ENCODE data around the gene MGAT4B.

The MGAT4B gene

GRCh38 chr5:179812135-179812825, 5.6 kb upstream of the MGAT4B start:
- H3K27me3 Mint-ChIP-seq (ENCODE audit: low read depth), result no peaks in the 10 kb centered on the region
- H3K4me3 Mint-ChIP-seq, result no peak overlapping the region
- no peak for TF ChIP-seq CTCF (IDR thresholded peaks at IDR 0.05; ENCODE audit: unreplicated experiment in 3 of 3)
- H3K9me3 Mint-ChIP-seq, result no peaks in the 10 kb centered on the region
- no peak overlapping the region for H3K27ac Mint-ChIP-seq
- peaks cover 26% of the 10 kb centered on the region for H3K36me3 Mint-ChIP-seq (ENCODE audit: low read depth)
- H3K4me1 Mint-ChIP-seq, result no peaks in the 10 kb centered on the region

DNA sequence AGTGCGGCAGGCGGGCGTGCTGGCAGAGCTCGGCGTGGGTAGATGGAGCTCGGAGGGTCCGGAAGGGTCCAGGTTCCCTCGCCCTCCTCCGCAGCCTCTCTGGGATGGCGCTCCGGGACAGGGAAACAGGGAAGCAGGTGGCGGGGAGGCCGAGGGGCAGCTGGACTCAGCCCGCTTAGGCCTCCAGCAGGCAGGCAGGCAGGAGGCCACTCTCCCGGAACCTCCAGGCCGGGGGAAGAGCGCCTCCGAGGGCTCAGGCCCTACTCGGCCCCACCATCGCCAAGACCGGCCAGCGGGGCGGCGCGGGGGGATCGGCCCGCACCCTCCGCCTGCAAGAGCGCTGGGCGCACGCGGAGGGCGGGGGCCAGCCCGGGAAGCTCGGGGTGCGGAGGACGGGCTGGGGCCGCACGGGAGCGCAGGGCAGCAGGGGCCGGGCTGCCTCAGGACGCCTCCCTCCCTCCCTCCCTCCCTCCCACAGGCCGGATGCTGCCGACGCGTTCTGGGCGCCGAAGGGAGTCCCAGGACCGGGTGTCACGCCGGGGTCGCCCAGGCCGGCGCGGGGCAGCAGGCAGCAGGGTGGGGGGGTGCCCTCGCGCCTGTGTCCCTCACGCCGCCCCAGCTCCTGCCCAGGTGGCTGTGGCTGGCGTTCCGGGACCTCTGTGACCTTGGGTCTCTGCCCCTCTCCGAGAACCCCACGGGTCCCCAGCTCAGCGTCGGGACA, 977 bp downstream of the MGAT4B start:
- Mint-ChIP-seq H3K27me3 (ENCODE audit: low read depth) (no peaks in the 10 kb centered on the region), H3K36me3 (ENCODE audit: low read depth) (peaks cover 8% of the 10 kb centered on the region), H3K4me1 (peaks cover 13% of the 10 kb centered on the region), H3K9me3 (no peaks in the 10 kb centered on the region), H3K27ac (peak overlapping the region in 1 of 3 experiments; percentile 78), H3K4me3 (peak overlapping the region; percentile 85 to 87 (median 85))
- no peak for TF ChIP-seq CTCF (IDR thresholded peaks at IDR 0.05; ENCODE audit: unreplicated experiment in 3 of 3)

GRCh38 chr5:179805070-179805528, 1.6 kb downstream of the MGAT4B start:
- Mint-ChIP-seq H3K4me1 (peaks cover 13% of the 10 kb centered on the region), H3K36me3 (ENCODE audit: low read depth) (peaks cover 8% of the 10 kb centered on the region), H3K9me3 (no peaks in the 10 kb centered on the region), H3K27ac (peak overlapping the region in 2 of 3 experiments; percentile 33 to 78), H3K4me3 (peak overlapping the region; percentile 85 to 87 (median 85)), H3K27me3 (ENCODE audit: low read depth) (no peaks in the 10 kb centered on the region)
- TF ChIP-seq CTCF (IDR thresholded peaks at IDR 0.05; ENCODE audit: unreplicated experiment in 3 of 3), result no peak

DNA sequence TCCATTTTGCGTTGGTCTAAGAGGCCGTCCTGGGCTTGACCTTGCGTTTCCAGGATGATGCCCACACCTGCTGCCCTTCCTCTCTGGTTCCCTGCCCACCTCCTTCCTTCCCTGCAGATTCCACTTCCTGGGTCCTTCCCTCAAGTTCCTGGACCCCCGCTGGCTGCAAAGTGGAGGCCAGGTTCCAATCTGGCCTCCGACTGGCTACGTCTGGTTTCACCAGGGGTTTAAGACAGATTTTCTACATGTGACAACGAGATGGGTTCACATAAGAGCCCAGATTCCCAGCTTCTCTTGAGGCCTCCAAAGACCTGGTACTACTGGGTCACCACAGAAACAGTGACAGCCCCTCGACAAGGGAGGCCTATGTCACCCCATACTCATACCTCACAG, 2.1 kb downstream of the MGAT4B start:
- H3K9me3 Mint-ChIP-seq, result no peaks in the 10 kb centered on the region

DNA sequence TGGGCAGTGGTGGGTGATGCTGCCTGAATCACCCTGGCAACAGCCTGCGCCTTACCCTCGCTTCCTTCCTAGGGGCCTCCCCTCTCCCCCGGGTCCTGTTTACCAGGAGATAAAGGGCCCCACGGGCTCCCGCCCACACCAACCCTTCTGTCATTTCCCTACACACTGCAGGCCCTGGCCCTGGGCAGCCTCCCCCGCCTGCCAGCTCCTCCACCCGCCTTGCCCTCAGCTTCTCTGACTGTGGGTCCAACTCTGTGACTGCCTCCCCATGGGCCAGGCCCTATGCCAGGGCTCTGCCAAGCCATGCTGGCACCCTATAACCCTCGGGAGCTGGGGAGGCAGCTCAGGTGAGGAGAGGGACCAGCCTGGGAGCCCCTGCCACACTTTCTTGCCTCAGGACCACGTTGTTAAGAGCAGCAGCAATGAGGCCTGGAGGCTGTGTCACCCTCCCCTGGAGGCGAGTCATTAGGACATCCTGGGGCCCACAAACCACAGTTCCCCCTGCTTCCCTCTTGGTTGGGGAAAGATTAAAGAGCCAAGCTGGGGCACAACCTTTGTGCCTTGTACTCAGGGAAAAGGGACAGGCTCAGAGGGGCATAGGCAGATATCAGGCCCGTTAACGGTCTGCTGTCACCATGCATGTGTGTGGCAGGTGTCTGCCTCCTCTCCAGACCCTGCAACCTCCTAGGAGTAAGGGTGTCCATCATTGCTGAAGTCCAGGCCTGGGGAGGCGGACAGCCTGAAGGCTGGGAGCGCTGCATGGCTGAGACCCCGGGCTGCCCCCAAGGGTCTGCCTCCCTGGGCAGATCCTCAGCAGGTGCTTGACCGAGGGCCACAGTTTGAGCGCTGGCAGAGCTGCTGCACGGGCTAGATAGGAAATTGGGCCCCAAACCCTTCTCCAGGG, 2.8 kb downstream of the MGAT4B start:
- Mint-ChIP-seq H3K4me3 (peak overlapping the region; percentile 85 to 87 (median 85)), H3K9me3 (no peaks in the 10 kb centered on the region), H3K27me3 (ENCODE audit: low read depth) (no peaks in the 10 kb centered on the region), H3K4me1 (peaks cover 13% of the 10 kb centered on the region), H3K27ac (peak overlapping the region in 1 of 3 experiments; percentile 40), H3K36me3 (ENCODE audit: low read depth) (peaks cover 16% of the 10 kb centered on the region)
- no peak for TF ChIP-seq CTCF (IDR thresholded peaks at IDR 0.05; ENCODE audit: unreplicated experiment in 3 of 3)

More for the DNA sequence above, 2.1 kb downstream of the MGAT4B start:
- H3K27ac Mint-ChIP-seq, result peak overlapping the region; percentile 33 to 78 (median 33)
- no peaks in the 10 kb centered on the region for H3K27me3 Mint-ChIP-seq (ENCODE audit: low read depth)
- peaks cover 13% of the 10 kb centered on the region for H3K4me1 Mint-ChIP-seq
- H3K4me3 Mint-ChIP-seq, result peak overlapping the region; percentile 85 to 87 (median 85)
- no peak for TF ChIP-seq CTCF (IDR thresholded peaks at IDR 0.05; ENCODE audit: unreplicated experiment in 3 of 3)
- peaks cover 10% of the 10 kb centered on the region for H3K36me3 Mint-ChIP-seq (ENCODE audit: low read depth)
